Uterus (tissue), 2 donors: ENCODE data around the gene FKBP4.

Experiments used
- CTCF ChIP-seq, 4 experiments: fragments of 200-600 bp in 2 of 4; fragments of 450-650 bp in 2 of 4; sonication (generic) in 2 of 4; IDR thresholded peaks; one replicate each; pipeline ENCODE4 v1.5.1; 2016 to 2019; ENCODE audit warnings: antibody characterized with exemption in 4 of 4, mild to moderate bottlenecking in 2 of 4, moderate library complexity in 1 of 4
- POLR2A ChIP-seq, 2 donors: fragments of 450-650 bp; IDR thresholded peaks; one replicate each; pipeline ENCODE4 v1.6.1; 2016; ENCODE audit warnings: antibody characterized with exemption in 2 of 2, mild to moderate bottlenecking in 1 of 2, moderate library complexity in 1 of 2

GRCh38 chr12:2765052-2765451, 29.7 kb upstream of the FKBP4 start:
- TF ChIP-seq CTCF (IDR thresholded peaks at IDR 0.05), result no peak
- no peak for TF ChIP-seq POLR2A (IDR thresholded peaks at IDR 0.05)
